Hepatocyte (in vitro differentiated cells): Measurements from ENCODE around the gene PCGF1. TPM values are rescaled to one million over a fixed set of nuclear protein-coding genes. Genes with fewer than 3 reads are reported as not detected.

Source experiments
- DNase-seq: peaks from one replicate; pipeline ENCODE4 v3.0.0-alpha.2; 2016; ENCODE audit warnings: low spot score
- H2AFZ ChIP-seq: fragments of 200-600 bp; sonication (generic); 2 replicates; pipeline ENCODE4 v1.6.0; 2016; ENCODE audit warnings: antibody characterized with exemption, mild to moderate bottlenecking
- H3K27ac ChIP-seq: fragments of 200-600 bp; sonication (generic); 2 replicates; pipeline ENCODE4 v1.5.1; 2016; ENCODE audit warnings: mild to moderate bottlenecking
- H3K27me3 ChIP-seq: fragments of 200-600 bp; sonication (generic); 2 replicates; pipeline ENCODE4 v1.6.1; 2016
- H3K36me3 ChIP-seq: fragments of 200-600 bp; sonication (generic); replicated peaks from 2 replicates; pipeline ENCODE4 v1.5.1; 2016; ENCODE audit warnings: low read depth; ENCODE audit not compliant: insufficient read depth
- H3K4me1 ChIP-seq: fragments of 200-600 bp; sonication (generic); 2 replicates; pipeline ENCODE4 v1.5.1; 2016; ENCODE audit warnings: mild to moderate bottlenecking, moderate library complexity; ENCODE audit not compliant: insufficient read depth
- H3K4me2 ChIP-seq: fragments of 200-600 bp; sonication (generic); 2 replicates; pipeline ENCODE4 v1.6.0; 2016
- H3K4me3 ChIP-seq: fragments of 200-600 bp; sonication (generic); 2 replicates; pipeline ENCODE4 v1.5.1; 2016; ENCODE audit warnings: mild to moderate bottlenecking
- H3K79me2 ChIP-seq: fragments of 200-600 bp; sonication (generic); 2 replicates; pipeline ENCODE4 v1.6.0; 2017; ENCODE audit warnings: mild to moderate bottlenecking
- H3K9me2 ChIP-seq: fragments of 200-600 bp; sonication (generic); replicated peaks from 2 replicates; pipeline ENCODE4 v1.6.0; 2017; ENCODE audit warnings: mild to moderate bottlenecking; ENCODE audit not compliant: insufficient read depth
- H3K9me3 ChIP-seq: fragments of 200-600 bp; sonication (generic); 2 replicates; pipeline ENCODE4 v1.5.1; 2016; ENCODE audit warnings: low read depth, mild to moderate bottlenecking
- H4K20me1 ChIP-seq: fragments of 200-600 bp; sonication (generic); 2 replicates; pipeline ENCODE4 v1.6.0; 2016; ENCODE audit warnings: mild to moderate bottlenecking; ENCODE audit not compliant: insufficient read depth, poor library complexity, severe bottlenecking
- EZH2 ChIP-seq: fragments of 200-600 bp; sonication (generic); IDR thresholded peaks from 2 replicates; pipeline ENCODE4 v1.6.1; 2016; ENCODE audit warnings: antibody characterized with exemption, mild to moderate bottlenecking, borderline replicate concordance
- EZH2phosphoT487 ChIP-seq: fragments of 200-600 bp; sonication (generic); IDR thresholded peaks from one replicate; pipeline ENCODE4 v1.6.1; 2018; ENCODE audit warnings: antibody characterized with exemption, mild to moderate bottlenecking, low read depth, moderate library complexity; ENCODE audit not compliant: unreplicated experiment, severe bottlenecking
- WGBS: methylation state at CpG from one replicate; pipeline ENCODE4 v1.1.6; 2016; ENCODE audit warnings: low lambda C conversion rate; ENCODE audit errors: missing lambda C conversion rate; 5-methylcytosine and 5-hydroxymethylcytosine counted together
- polyA plus RNA-seq: library from polyadenylated mRNA; unstranded; fragments of >200 nt; fragmentation: Nextera tagmentation; extraction: Ambion mirVana; gene quantifications from 2 replicates; pipeline ENCODE4 v1.2.1, GENCODE V29; 2016
- total RNA-seq: library from RNA; depleted of rRNA; stranded (reverse); fragments of >200 nt; gene quantifications from 2 replicates; pipeline ENCODE4 v1.2.3, GENCODE V29; 2014
- TF ChIP-seq, protein P1 (sequence below): fragments of 200-600 bp; sonication (generic); IDR thresholded peaks from 2 replicates; pipeline ENCODE4 v1.5.1; 2016; ENCODE audit warnings: antibody characterized with exemption, mild to moderate bottlenecking; ENCODE audit not compliant: poor library complexity

The PCGF1 gene
- total and polyA plus RNA-seq, 2 experiments from 2014 or later: 10.6 to 30.2 TPM

- H3K4me3 ChIP-seq: no peak overlapping the region
- H3K79me2 ChIP-seq: peaks cover 32% of the 10 kb centered on the region
- H2AFZ ChIP-seq: no peak overlapping the region
- no peaks in the 10 kb centered on the region for H3K9me3 ChIP-seq
- H3K27ac ChIP-seq: no peak overlapping the region
- H3K9me2 ChIP-seq: no peaks in the 10 kb centered on the region
- TF ChIP-seq EZH2phosphoT487 (no peak), EZH2 (no peak)
- TF ChIP-seq, protein P1, sequence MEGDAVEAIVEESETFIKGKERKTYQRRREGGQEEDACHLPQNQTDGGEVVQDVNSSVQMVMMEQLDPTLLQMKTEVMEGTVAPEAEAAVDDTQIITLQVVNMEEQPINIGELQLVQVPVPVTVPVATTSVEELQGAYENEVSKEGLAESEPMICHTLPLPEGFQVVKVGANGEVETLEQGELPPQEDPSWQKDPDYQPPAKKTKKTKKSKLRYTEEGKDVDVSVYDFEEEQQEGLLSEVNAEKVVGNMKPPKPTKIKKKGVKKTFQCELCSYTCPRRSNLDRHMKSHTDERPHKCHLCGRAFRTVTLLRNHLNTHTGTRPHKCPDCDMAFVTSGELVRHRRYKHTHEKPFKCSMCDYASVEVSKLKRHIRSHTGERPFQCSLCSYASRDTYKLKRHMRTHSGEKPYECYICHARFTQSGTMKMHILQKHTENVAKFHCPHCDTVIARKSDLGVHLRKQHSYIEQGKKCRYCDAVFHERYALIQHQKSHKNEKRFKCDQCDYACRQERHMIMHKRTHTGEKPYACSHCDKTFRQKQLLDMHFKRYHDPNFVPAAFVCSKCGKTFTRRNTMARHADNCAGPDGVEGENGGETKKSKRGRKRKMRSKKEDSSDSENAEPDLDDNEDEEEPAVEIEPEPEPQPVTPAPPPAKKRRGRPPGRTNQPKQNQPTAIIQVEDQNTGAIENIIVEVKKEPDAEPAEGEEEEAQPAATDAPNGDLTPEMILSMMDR: peak; percentile 45
- DNase-seq: no peak
- no peaks in the 10 kb centered on the region for H3K4me1 ChIP-seq
- no peaks in the 10 kb centered on the region for H3K36me3 ChIP-seq
- H3K4me2 ChIP-seq: no peak overlapping the region
- H4K20me1 ChIP-seq: peaks cover 7% of the 10 kb centered on the region
- H3K27me3 ChIP-seq: no peaks in the 10 kb centered on the region
These were observed 24.7 kb upstream of the PCGF1 start for GRCh38 chr2:74532222-74532621.

DNA sequence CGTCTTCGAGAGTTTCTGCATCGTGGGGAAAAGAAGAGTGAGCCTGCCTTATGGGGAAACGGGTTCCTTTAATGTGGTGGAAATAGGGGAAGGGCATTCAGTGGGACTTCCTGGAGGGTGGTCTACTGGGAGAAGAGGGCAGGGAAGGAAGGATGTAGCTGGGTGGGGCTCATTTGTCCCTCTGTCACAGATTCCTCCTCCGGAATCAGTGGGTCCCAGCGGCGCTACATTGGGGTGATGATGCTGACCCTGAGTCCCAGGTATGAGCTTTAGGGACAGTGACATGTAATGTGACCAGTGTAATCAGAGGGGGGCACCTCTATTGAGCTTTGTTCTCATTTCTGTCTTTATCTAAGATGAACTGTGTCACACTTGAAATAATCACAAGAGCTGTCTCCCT is 24.2 kb upstream of the PCGF1 start:
- Histone ChIP-seq H3K4me2 (no peak overlapping the region), H3K9me2 (no peaks in the 10 kb centered on the region), H3K9me3 (no peaks in the 10 kb centered on the region), H3K4me3 (no peak overlapping the region), H3K27me3 (no peaks in the 10 kb centered on the region), H3K4me1 (no peaks in the 10 kb centered on the region), H3K79me2 (peaks cover 32% of the 10 kb centered on the region), H3K27ac (no peak overlapping the region), H4K20me1 (peaks cover 7% of the 10 kb centered on the region), H3K36me3 (no peaks in the 10 kb centered on the region), H2AFZ (no peak overlapping the region)
- TF ChIP-seq, protein P1: no peak
- TF ChIP-seq EZH2: no peak
- TF ChIP-seq EZH2phosphoT487: no peak
- no peak for DNase-seq
- WGBS: 90% methylated on average over 7 of the region's 7 CpGs

DNA sequence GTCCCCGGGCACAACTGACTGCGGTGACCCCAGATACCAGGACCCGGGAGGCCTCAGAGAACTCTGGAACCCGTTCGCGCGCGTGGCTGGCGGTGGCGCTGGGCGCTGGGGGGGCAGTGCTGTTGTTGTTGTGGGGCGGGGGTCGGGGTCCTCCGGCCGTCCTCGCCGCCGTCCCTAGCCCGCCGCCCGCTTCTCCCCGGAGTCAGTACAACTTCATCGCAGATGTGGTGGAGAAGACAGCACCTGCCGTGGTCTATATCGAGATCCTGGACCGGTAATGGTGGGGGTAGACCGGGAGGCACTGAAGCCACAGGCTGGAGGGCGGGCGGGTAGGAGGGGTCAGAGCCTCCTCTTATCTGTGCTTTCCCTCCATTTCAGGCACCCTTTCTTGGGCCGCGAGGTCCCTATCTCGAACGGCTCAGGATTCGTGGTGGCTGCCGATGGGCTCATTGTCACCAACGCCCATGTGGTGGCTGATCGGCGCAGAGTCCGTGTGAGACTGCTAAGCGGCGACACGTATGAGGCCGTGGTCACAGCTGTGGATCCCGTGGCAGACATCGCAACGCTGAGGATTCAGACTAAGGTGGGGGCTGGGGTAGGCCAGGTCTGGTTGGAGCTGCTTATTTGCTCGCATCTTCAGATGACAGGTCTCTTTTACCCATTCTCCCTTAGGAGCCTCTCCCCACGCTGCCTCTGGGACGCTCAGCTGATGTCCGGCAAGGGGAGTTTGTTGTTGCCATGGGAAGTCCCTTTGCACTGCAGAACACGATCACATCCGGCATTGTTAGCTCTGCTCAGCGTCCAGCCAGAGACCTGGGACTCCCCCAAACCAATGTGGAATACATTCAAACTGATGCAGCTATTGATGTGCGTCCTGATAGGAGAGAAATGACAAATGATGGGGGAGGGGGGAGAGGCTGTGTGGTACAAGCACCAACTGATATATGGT is 23.0 kb upstream of the PCGF1 start:
- no peaks in the 10 kb centered on the region for H3K27me3 ChIP-seq
- no peaks in the 10 kb centered on the region for H3K9me2 ChIP-seq
- H3K9me3 ChIP-seq: no peaks in the 10 kb centered on the region
- peaks cover 32% of the 10 kb centered on the region for H3K79me2 ChIP-seq
- H2AFZ ChIP-seq: peak overlapping the region; percentile 65
- H3K4me3 ChIP-seq: peak overlapping the region; percentile 90
- TF ChIP-seq, protein P1: no peak
- TF ChIP-seq EZH2phosphoT487 (no peak), EZH2 (no peak)
- 7% methylated on average over 48 of the region's 54 CpGs for WGBS
- H4K20me1 ChIP-seq: peaks cover 7% of the 10 kb centered on the region
- no peaks in the 10 kb centered on the region for H3K36me3 ChIP-seq
- H3K4me2 ChIP-seq: peak overlapping the region; percentile 94
- peak overlapping the region; percentile 12 for H3K27ac ChIP-seq
- DNase-seq: peak; percentile 48
- H3K4me1 ChIP-seq: no peaks in the 10 kb centered on the region
